Measurements from ENCODE around the gene ABHD6. TPM values are rescaled to one million over a fixed set of nuclear protein-coding genes. Genes with fewer than 3 reads are reported as not detected.

Gene ABHD6
- total and polyA plus RNA-seq, 9 of the 15 experiments (the other 6 are each of a cell fraction or from before 2014, with no cell fraction given) = 0.53 to 3.6 (median 2.5) TPM

DNA sequence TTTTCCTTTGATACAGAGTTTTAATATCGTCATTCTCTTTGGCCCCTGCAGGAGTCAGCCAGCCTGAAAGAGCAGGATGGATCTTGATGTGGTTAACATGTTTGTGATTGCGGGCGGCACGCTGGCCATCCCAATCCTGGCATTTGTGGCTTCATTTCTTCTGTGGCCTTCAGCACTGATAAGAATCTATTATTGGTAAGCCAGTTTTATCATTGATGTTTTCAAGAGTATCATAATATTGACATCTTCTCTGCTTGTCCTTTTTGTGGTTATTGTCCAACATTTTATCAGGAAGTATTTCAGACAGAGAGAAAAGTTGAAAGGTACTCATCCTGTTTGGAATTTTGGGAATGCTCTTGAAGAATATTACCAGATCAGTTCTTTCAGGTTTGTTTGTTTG lies 18.9 kb downstream of the ABHD6 start (continued):
- TF ChIP-seq, protein P1, sequence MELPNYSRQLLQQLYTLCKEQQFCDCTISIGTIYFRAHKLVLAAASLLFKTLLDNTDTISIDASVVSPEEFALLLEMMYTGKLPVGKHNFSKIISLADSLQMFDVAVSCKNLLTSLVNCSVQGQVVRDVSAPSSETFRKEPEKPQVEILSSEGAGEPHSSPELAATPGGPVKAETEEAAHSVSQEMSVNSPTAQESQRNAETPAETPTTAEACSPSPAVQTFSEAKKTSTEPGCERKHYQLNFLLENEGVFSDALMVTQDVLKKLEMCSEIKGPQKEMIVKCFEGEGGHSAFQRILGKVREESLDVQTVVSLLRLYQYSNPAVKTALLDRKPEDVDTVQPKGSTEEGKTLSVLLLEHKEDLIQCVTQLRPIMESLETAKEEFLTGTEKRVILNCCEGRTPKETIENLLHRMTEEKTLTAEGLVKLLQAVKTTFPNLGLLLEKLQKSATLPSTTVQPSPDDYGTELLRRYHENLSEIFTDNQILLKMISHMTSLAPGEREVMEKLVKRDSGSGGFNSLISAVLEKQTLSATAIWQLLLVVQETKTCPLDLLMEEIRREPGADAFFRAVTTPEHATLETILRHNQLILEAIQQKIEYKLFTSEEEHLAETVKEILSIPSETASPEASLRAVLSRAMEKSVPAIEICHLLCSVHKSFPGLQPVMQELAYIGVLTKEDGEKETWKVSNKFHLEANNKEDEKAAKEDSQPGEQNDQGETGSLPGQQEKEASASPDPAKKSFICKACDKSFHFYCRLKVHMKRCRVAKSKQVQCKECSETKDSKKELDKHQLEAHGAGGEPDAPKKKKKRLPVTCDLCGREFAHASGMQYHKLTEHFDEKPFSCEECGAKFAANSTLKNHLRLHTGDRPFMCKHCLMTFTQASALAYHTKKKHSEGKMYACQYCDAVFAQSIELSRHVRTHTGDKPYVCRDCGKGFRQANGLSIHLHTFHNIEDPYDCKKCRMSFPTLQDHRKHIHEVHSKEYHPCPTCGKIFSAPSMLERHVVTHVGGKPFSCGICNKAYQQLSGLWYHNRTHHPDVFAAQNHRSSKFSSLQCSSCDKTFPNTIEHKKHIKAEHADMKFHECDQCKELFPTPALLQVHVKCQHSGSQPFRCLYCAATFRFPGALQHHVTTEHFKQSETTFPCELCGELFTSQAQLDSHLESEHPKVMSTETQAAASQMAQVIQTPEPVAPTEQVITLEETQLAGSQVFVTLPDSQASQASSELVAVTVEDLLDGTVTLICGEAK (IDR thresholded peaks at IDR 0.05) = no peak
- TF ChIP-seq, protein P1 (CRISPR knock-in tag; IDR thresholded peaks at IDR 0.05) = no peak
- TF ChIP-seq ZNF668 (CRISPR knock-in tag; IDR thresholded peaks at IDR 0.05) = no peak
- TF ChIP-seq, protein P2, sequence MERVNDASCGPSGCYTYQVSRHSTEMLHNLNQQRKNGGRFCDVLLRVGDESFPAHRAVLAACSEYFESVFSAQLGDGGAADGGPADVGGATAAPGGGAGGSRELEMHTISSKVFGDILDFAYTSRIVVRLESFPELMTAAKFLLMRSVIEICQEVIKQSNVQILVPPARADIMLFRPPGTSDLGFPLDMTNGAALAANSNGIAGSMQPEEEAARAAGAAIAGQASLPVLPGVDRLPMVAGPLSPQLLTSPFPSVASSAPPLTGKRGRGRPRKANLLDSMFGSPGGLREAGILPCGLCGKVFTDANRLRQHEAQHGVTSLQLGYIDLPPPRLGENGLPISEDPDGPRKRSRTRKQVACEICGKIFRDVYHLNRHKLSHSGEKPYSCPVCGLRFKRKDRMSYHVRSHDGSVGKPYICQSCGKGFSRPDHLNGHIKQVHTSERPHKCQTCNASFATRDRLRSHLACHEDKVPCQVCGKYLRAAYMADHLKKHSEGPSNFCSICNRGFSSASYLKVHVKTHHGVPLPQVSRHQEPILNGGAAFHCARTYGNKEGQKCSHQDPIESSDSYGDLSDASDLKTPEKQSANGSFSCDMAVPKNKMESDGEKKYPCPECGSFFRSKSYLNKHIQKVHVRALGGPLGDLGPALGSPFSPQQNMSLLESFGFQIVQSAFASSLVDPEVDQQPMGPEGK (CRISPR knock-in tag; IDR thresholded peaks at IDR 0.05; ENCODE audit: borderline replicate concordance) = no peak
- TF ChIP-seq, protein P3, sequence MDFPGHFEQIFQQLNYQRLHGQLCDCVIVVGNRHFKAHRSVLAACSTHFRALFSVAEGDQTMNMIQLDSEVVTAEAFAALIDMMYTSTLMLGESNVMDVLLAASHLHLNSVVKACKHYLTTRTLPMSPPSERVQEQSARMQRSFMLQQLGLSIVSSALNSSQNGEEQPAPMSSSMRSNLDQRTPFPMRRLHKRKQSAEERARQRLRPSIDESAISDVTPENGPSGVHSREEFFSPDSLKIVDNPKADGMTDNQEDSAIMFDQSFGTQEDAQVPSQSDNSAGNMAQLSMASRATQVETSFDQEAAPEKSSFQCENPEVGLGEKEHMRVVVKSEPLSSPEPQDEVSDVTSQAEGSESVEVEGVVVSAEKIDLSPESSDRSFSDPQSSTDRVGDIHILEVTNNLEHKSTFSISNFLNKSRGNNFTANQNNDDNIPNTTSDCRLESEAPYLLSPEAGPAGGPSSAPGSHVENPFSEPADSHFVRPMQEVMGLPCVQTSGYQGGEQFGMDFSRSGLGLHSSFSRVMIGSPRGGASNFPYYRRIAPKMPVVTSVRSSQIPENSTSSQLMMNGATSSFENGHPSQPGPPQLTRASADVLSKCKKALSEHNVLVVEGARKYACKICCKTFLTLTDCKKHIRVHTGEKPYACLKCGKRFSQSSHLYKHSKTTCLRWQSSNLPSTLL (IDR thresholded peaks at IDR 0.05) = no peak
- TF ChIP-seq NCOA6 (IDR thresholded peaks at IDR 0.05) = no peak
- TF ChIP-seq, protein P4, sequence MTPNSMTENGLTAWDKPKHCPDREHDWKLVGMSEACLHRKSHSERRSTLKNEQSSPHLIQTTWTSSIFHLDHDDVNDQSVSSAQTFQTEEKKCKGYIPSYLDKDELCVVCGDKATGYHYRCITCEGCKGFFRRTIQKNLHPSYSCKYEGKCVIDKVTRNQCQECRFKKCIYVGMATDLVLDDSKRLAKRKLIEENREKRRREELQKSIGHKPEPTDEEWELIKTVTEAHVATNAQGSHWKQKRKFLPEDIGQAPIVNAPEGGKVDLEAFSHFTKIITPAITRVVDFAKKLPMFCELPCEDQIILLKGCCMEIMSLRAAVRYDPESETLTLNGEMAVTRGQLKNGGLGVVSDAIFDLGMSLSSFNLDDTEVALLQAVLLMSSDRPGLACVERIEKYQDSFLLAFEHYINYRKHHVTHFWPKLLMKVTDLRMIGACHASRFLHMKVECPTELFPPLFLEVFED (CRISPR knock-in tag; conservative IDR thresholded peaks at IDR 0.05) = no peak

Measured in K562 (cell line).